Brain microvascular endothelial cell (primary cell): Measurements from ENCODE around the gene HEATR5A.
A peak's percentile ranks its signal among the peaks of the same experiment; 100 is the strongest.

Experiments used
- DNase-seq: peaks from one replicate; pipeline ENCODE4 v3.0.0-alpha.2; 2020
- H3K27ac ChIP-seq: fragments of 250-450 bp; sonication (Bioruptor Pico); 2 replicates; pipeline ENCODE4 v1.5.1; 2020; ENCODE audit warnings: mild to moderate bottlenecking, moderate library complexity
- H3K27me3 ChIP-seq: fragments of 250-450 bp; sonication (Bioruptor Pico); replicated peaks from 2 replicates; pipeline ENCODE4 v1.5.1; 2020; ENCODE audit warnings: mild to moderate bottlenecking
- H3K36me3 ChIP-seq: fragments of 250-450 bp; sonication (Bioruptor Pico); replicated peaks from 2 replicates; pipeline ENCODE4 v1.5.1; 2020; ENCODE audit warnings: mild to moderate bottlenecking
- H3K4me3 ChIP-seq: 2 replicates; pipeline ENCODE4 v1.5.1; 2011; ENCODE audit warnings: low read depth, mild to moderate bottlenecking, control low read depth, low read length, moderate library complexity
- CTCF ChIP-seq: IDR thresholded peaks from 2 replicates; pipeline ENCODE4 v1.5.1; 2011; ENCODE audit warnings: low read depth, mild to moderate bottlenecking, moderate library complexity, low read length, control low read depth, inconsistent platforms; ENCODE audit errors: missing control alignments
- in situ Hi-C: cut with HindIII; loops from 2 replicates; pipeline ENCODE4 v1.10.0; 2017; ENCODE audit warnings: low sequenced_read_pairs, low pct_ligation_motif_present

Gene HEATR5A

DNA sequence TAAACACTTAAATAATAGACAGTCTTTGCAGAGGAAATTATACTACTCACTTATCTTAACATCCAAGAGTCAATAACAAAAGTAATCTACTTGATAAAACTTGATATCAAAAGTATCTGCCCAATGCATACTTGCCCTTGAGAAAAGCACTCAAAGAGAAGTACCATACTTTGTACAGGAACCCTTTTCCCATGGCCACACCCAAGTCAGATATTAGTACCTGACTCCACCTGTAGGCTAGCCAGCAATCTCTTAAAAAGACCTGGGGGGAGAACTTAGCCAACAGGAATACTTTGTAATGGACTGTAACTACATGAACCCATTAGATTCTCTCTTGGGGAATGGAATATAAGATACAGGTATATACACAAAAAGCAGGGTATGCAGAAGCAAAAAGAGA lies 113.2 kb downstream of the HEATR5A start:
- DNase-seq, result no peak
- Histone ChIP-seq H3K27me3 (no peaks in the 10 kb centered on the region), H3K4me3 (no peak overlapping the region), H3K27ac (no peak overlapping the region), H3K36me3 (peaks cover 24% of the 10 kb centered on the region)
- in situ Hi-C loops, result no loop called here
- TF ChIP-seq CTCF, result no peak

DNA sequence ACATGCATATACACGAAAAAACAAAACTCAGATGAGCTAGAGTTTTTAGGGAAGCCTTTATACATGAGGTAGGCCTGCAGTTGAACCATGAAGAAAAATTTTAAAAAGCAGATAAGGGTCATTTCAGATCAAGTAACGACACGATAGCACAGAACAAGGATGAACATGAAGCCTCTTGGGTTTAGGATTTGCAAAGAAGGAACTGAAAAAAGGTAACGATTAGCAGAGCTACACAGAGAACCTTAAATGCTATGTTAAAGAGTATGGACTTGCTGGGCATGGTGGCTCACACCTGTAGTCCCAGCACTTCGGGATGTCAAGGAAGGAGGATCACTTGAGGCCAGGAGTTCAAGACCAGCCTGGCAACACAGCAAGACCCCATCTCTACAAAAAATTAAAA lies 116.7 kb downstream of the HEATR5A start:
- TF ChIP-seq CTCF, result no peak
- Histone ChIP-seq H3K36me3 (peaks cover 16% of the 10 kb centered on the region), H3K27me3 (no peaks in the 10 kb centered on the region), H3K27ac (no peak overlapping the region), H3K4me3 (no peak overlapping the region)
- no peak for DNase-seq
- in situ Hi-C loops, result no loop called here

DNA sequence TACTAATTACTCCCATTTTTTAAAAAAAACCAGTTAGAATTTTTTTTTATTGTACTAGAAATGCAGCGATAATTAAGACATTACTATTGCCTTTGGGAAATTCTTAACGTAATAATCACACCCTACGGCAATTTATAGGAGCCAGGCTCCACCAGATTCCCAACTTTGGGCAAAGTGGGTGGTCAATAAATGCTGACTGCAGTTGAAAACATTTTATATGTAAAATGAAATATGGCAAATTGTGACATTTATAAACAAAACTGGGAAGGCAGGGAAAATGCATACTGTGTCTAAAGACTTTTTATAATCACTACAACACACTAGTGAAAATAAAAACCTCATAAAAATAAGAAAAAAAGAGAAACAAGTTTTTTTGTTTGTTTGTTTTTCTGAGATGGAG lies 119.5 kb downstream of the HEATR5A start:
- Histone ChIP-seq H3K4me3 (no peak overlapping the region), H3K27ac (no peak overlapping the region), H3K36me3 (peaks cover 10% of the 10 kb centered on the region), H3K27me3 (no peaks in the 10 kb centered on the region)
- TF ChIP-seq CTCF, result no peak
- DNase-seq, result no peak
- in situ Hi-C loops, result no loop called here

DNA sequence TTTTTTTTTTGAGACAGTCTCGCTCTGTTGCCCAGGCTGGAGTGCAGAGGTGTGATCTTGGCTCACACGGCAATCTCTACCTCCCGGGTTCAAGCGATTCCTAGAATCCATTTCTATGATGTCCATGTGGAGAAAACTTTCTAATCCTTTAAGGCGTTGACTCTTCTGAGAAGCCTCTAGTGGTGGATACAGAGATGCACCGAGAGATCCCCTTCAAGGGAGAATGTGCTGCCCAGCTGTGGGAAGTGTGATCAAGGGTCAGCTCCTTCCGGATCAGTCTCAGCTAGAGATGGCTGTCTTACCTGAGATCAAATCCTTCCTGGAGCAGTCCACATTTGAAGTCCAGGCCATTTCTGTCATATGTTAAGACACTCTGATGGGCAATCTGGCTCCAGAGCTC lies 120.1 kb downstream of the HEATR5A start:
- Histone ChIP-seq H3K27ac (no peak overlapping the region), H3K27me3 (no peaks in the 10 kb centered on the region), H3K36me3 (peaks cover 10% of the 10 kb centered on the region), H3K4me3 (no peak overlapping the region)
- no peak for DNase-seq
- in situ Hi-C loops, result no loop called here
- peak; percentile 47 for TF ChIP-seq CTCF

DNA sequence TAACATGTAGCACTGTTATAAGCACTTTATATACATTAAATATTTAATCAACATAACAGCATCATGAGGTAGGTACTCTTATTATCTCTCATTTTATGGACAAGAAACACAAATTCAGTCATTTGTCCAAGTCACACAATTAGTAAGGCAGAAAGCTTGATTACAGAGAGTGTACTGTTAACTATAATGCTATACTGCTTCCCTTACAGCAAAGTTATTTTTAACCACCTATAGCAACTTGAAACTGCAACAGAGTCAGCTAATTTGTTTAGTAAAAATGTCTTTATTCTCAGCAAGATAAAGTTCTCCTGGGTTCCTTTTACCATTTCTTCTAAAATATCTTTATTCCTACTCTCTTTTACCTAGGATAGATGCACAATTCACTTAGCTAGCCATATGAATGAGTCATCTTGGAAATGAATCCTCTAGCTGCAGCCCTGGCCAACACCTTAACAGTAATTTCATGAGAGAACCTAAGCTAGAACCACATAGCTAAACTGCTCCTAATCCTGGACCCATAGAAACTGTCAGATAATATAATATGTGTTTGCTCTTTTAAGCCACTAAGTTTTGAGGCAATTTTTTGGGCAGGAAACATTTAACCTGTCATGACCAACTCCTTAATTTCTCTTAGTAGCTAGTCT lies 122.5 kb downstream of the HEATR5A start:
- Histone ChIP-seq H3K27ac (no peak overlapping the region), H3K4me3 (no peak overlapping the region), H3K27me3 (no peaks in the 10 kb centered on the region), H3K36me3 (peaks cover 6% of the 10 kb centered on the region)
- no peak for DNase-seq
- TF ChIP-seq CTCF, result no peak
- in situ Hi-C loops, result no loop called here

DNA sequence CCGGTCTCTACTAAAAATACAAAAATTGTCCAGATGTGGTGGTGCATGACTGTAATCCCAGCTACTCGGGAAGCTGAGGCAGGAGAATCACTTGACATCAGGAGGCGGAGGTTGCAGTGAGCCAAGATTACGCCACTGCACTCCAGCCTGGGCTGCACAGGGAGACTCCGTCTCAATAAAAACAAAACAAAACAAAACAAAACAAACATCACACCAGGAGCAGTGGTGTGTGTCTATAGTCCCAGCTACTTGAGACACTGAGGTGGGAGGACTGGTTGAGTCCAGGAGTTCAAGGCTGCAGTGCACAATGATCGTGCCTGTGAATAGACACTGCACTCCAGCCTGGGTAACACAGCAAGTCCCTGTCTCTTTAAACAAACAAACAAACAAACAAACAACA lies 123.2 kb downstream of the HEATR5A start:
- no peak for TF ChIP-seq CTCF
- Histone ChIP-seq H3K27me3 (no peaks in the 10 kb centered on the region), H3K36me3 (peaks cover 4% of the 10 kb centered on the region), H3K4me3 (no peak overlapping the region), H3K27ac (no peak overlapping the region)
- no peak for DNase-seq
- in situ Hi-C loops, result no loop called here
